SK-N-DZ (cell line): ENCODE data around the gene ZBTB47.

Source experiments
- DNase-seq: peaks from one replicate; pipeline ENCODE4 v3.0.0-alpha.2; 2015; ENCODE audit warnings: low spot score

The ZBTB47 gene

DNA sequence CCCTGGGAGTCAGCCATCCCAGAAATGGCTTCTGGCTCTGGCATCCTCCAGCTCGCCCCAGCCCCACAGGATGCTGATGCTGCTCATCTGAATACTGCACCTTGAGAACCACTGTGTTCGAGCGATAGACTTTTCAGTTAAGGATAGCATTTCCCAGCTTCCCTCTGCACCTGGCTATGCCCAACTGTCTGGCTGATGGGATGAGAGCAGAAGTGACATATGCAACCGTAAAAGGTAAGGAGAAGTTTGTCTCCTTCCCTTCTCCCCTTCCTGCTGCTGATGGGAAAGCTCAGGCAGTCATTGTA lies 58.8 kb downstream of the ZBTB47 start:
- no peak for DNase-seq

DNA sequence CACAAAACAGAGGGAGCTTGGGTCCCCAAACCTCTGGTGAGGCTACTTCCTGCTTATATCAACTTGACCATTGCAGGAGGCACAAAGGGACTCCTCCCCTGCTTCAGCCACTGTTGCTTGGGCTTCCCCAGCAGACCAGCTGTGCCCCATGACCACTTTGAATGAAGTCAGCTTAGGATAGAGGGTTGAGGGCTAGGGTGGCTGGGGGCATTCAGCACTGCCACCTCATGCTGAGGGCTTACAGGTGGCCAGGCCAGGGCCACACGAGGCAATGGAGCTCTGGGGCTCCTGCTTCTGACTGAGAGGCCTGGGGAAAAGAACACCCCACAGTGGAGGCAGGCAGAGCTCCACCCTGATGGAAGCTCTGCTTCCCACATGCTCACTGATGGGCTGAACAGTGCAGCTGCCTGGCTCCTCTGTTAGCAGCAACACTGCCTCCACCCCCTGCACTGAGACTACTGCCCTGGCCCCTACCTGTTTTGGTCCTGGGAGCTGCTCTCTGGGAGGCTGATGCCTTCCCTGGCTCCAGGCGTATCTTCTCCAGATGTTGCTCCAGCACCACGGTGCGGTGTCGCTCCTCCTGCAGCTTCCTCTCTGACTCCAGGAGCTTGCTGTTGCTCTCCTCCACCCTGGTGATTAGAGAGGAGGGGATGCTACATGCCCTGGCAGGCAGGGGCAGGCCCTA lies 59.3 kb downstream of the ZBTB47 start:
- DNase-seq, result no peak

DNA sequence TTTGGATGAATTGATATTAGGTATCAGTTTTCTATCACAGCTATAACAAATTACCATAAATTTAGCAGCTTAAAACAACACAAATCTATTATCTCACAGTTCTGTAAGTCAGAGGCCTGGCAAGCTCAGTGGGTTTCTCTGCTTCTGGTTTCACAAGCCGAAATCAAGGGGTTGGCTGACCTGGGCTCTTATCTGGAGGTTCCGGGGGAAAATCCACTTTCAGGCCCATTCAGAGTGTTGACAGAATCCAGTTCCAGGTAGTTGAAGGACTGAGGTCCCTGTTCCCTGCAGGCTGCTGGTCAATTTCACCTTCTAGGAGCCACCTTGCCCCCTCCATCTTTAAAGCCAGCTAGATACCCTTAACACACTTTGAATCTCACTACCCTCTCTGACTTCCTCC lies 60.2 kb downstream of the ZBTB47 start:
- no peak for DNase-seq

DNA sequence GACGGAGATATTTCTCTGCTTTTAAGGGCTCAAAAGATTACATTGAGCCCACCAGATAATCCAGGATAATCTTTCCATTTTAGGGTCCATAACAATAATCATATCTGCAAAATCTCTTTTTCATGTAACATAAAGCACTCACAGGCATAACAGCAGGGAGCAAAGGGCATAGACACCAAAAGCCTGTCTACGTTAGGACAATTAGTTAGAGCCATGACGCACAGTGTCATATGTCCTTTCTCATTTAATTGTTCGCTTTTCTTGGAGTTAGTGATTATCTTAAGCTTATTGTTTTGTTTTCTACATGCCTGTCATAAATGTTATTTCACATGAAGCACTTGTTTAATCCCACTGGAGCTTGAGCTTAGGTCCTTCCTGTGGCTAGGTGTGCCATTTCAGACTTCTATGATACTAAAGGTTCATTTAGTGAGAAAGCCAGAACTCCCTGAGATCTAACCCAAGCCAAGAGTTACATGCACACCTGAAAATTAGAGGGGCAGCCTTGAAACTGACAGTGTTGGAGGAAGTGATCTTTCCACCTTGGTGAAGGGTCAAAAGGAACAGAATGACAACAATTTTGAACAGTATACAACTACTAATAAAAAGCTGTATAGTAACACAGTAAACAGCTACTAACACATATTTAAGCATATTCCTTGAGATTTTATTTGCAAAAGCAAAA lies 60.8 kb downstream of the ZBTB47 start:
- DNase-seq, result no peak
